Measurements from ENCODE around the gene LRRTM4. TPM values are rescaled to one million over a fixed set of nuclear protein-coding genes. Genes with fewer than 3 reads are reported as not detected.
"Not testable (repeated sequence)": the region's sequence is repeated elsewhere in the genome, so short reads cannot be mapped to it uniquely, and the experiment has no call there.

The LRRTM4 gene
- total and polyA plus RNA-seq, 7 experiments from 2014 or later = not detected

DNA sequence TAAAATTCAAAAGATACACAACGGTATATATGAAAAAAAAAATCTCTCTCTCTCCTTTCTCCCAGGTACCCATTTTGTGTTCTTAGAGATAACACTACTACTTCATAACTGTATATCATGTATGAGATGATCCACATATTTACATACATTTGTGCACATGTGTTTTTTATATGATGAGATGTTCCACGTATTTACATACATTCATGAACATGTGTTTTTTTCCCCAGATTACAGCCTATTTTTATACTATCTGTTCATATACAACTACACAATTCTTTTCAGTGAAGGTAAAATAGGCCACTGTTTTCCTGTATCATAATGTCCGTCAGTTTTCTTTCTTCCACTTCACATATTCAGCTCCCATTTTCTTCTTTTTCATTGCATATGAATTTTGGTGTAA is 808.9 kb downstream of the LRRTM4 start:
- H3K27me3 Mint-ChIP-seq = no peaks in the 10 kb centered on the region
- H3K4me1 Mint-ChIP-seq = no peaks in the 10 kb centered on the region
- Histone ChIP-seq H3K27me3 (ENCODE audit: control insufficient read depth in 2 of 2, insufficient read depth in 2 of 2, low read length in 2 of 2) (no peaks in the 10 kb centered on the region), H3K4me3 (ENCODE audit: low read length) (no peak overlapping the region), H3K27ac (ENCODE audit: low read depth, low read length) (no peak overlapping the region), H3K9me3 (ENCODE audit: control insufficient read depth in 2 of 3, low read length in 3 of 3) (no peaks in the 10 kb centered on the region), H3K4me1 (ENCODE audit: control insufficient read depth in 2 of 2, insufficient read depth in 2 of 2, low read length in 2 of 2) (no peaks in the 10 kb centered on the region), H3K36me3 (ENCODE audit: control insufficient read depth in 2 of 3, insufficient read depth in 3 of 3, low read length in 3 of 3) (no peaks in the 10 kb centered on the region)
- DNase-seq (no peak), ATAC-seq (no peak)
- POLR2A ChIA-PET = no interaction called here
- H3K36me3 Mint-ChIP-seq = no peaks in the 10 kb centered on the region
- H3K27ac Mint-ChIP-seq = no peak overlapping the region
- CTCF ChIA-PET = no interaction called here
- H3K9me3 Mint-ChIP-seq = peaks cover 0 to 19% (median 9%) of the 10 kb centered on the region in 11 donors
- no peak overlapping the region for H3K4me3 Mint-ChIP-seq
- intact Hi-C loops (cut with micrococcal nuclease) = no loop called here

DNA sequence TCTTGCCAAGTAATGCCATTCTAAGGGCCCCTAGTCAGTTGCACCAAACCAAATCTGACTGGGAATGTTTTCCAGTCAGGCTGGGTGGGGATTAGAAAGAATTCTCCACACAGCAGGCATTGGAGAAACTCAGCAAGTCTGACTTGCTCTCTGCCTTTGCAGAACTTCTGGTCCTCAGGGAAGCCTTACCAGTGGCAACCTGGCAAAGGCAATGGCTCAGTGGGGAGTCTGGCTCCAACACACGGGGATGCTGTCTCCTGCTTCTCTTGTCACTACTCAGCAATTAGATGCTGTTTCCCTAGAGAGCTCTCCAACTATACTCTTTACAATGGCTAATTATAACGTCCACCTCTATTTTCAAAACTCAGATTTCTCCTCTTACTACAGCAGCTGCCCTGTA is 810.7 kb downstream of the LRRTM4 start:
- CTCF ChIA-PET = no interaction called here
- POLR2A ChIA-PET = no interaction called here
- H3K27me3 Mint-ChIP-seq = no peaks in the 10 kb centered on the region

DNA sequence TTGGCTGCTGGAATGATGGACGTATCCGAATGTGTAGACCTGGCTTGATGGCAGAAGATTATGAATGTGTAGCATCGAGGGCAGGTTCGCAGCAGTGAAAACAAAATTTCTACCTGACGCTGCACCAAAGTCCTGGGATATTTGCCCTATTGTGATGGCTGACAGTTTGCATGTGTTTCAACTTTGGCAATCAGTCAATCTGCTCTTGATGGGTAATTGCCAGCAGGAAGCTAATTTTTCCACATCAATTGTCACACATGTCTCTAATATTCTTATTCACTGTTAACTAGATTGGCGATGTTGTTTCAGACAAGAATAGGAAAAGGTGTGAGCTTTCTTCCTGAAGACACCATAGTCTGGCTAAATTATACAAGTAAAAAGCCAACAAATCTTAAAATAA is 821.3 kb downstream of the LRRTM4 start:
- H3K4me1 Mint-ChIP-seq = no peaks in the 10 kb centered on the region
- no peak overlapping the region for H3K27ac ChIP-seq (ENCODE audit: low read depth, low read length)
- H3K9me3 Mint-ChIP-seq = peaks cover 0 to 11% (median 8%) of the 10 kb centered on the region in 11 donors
- DNase-seq (no peak), ATAC-seq (no peak)
- H3K36me3 Mint-ChIP-seq = peaks cover 0 to 4% (median 0%) of the 10 kb centered on the region in 5 donors
- no peak overlapping the region for H3K27ac Mint-ChIP-seq
- no peaks in the 10 kb centered on the region for H3K36me3 ChIP-seq (ENCODE audit: control insufficient read depth in 2 of 3, insufficient read depth in 3 of 3, low read length in 3 of 3)
- intact Hi-C loops (cut with micrococcal nuclease) = no loop called here
- ChIA-PET POLR2A (no interaction called here), CTCF (no interaction called here)
- H3K27me3 Mint-ChIP-seq = no peaks in the 10 kb centered on the region
- H3K27me3 ChIP-seq (ENCODE audit: control insufficient read depth in 2 of 2, insufficient read depth in 2 of 2, low read length in 2 of 2) = no peaks in the 10 kb centered on the region
- no peak overlapping the region for H3K4me3 ChIP-seq (ENCODE audit: low read length)
- H3K4me3 Mint-ChIP-seq = no peak overlapping the region
- H3K9me3 ChIP-seq (ENCODE audit: control insufficient read depth in 2 of 3, low read length in 3 of 3) = no peaks in the 10 kb centered on the region
- no peaks in the 10 kb centered on the region for H3K4me1 ChIP-seq (ENCODE audit: control insufficient read depth in 2 of 2, insufficient read depth in 2 of 2, low read length in 2 of 2)

More for the DNA sequence above, 810.7 kb downstream of the LRRTM4 start:
- Histone ChIP-seq H3K27me3 (ENCODE audit: control insufficient read depth in 2 of 2, insufficient read depth in 2 of 2, low read length in 2 of 2) (no peaks in the 10 kb centered on the region), H3K27ac (ENCODE audit: low read depth, low read length) (no peak overlapping the region), H3K4me1 (ENCODE audit: control insufficient read depth in 2 of 2, insufficient read depth in 2 of 2, low read length in 2 of 2) (no peaks in the 10 kb centered on the region), H3K4me3 (ENCODE audit: low read length) (no peak overlapping the region), H3K9me3 (ENCODE audit: control insufficient read depth in 2 of 3, low read length in 3 of 3) (no peaks in the 10 kb centered on the region), H3K36me3 (ENCODE audit: control insufficient read depth in 2 of 3, insufficient read depth in 3 of 3, low read length in 3 of 3) (no peaks in the 10 kb centered on the region)
- H3K36me3 Mint-ChIP-seq = peaks cover 0 to 6% (median 0%) of the 10 kb centered on the region in 5 donors
- H3K9me3 Mint-ChIP-seq = peaks cover 0 to 21% (median 9%) of the 10 kb centered on the region in 11 donors
- intact Hi-C loops (cut with micrococcal nuclease) = no loop called here
- DNase-seq = no peak
- no peak overlapping the region for H3K4me3 Mint-ChIP-seq
- H3K4me1 Mint-ChIP-seq = no peaks in the 10 kb centered on the region
- no peak overlapping the region for H3K27ac Mint-ChIP-seq
- ATAC-seq = no peak

DNA sequence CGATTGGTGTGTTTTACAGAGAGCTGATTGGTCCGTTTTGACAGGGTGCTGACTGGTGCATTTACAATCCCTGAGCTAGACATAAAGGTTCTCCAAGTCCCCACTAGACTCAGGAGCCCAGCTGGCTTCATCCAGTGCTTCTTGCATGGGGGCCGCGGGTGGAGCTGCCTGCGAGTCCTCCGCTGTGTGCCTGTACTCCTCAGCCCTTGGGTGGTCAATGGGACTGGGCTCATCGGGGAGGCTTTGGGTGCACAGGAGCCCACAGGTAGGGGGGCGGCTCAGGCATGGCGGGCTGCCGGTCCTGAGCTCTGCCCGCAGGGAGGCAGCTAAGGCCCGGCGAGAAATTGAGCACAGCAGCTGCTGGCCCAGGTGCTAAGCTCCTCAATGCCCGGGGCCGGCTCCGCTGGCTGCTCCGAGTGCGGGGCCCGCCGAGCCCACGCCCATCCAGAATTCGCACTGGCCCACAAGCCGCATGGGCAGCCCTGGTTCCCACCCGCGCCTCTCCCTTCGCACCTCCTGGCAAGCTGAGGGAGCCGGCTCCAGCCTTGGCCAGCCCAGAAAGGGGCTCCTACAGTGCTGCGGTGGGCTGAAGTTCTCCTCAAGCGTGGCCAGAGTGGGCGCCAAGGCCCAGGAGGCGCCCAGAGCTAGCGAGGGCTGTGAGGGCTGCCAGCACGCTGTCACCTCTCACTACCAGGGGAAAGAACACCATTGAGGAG is 824.0 kb downstream of the LRRTM4 start:
- H3K27ac ChIP-seq (ENCODE audit: low read depth, low read length); H3K4me1 Mint-ChIP-seq; H3K9me3 ChIP-seq (ENCODE audit: control insufficient read depth in 2 of 3, low read length in 3 of 3); H3K4me1 ChIP-seq (ENCODE audit: control insufficient read depth in 2 of 2, insufficient read depth in 2 of 2, low read length in 2 of 2); CTCF ChIA-PET; H3K27me3 Mint-ChIP-seq; H3K27me3 ChIP-seq (ENCODE audit: control insufficient read depth in 2 of 2, insufficient read depth in 2 of 2, low read length in 2 of 2); H3K36me3 Mint-ChIP-seq; H3K36me3 ChIP-seq (ENCODE audit: control insufficient read depth in 2 of 3, insufficient read depth in 3 of 3, low read length in 3 of 3); POLR2A ChIA-PET; H3K4me3 ChIP-seq (ENCODE audit: low read length); intact Hi-C loops (cut with micrococcal nuclease); ATAC-seq; DNase-seq; H3K27ac Mint-ChIP-seq; H3K4me3 Mint-ChIP-seq: not testable (repeated sequence)
- H3K9me3 Mint-ChIP-seq = peaks cover 0 to 14% (median 9%) of the 10 kb centered on the region in 11 donors

All from naive thymus-derived CD4-positive, alpha-beta T cell (primary cell).